Measurements from ENCODE around the gene ARFGEF2.

DNA sequence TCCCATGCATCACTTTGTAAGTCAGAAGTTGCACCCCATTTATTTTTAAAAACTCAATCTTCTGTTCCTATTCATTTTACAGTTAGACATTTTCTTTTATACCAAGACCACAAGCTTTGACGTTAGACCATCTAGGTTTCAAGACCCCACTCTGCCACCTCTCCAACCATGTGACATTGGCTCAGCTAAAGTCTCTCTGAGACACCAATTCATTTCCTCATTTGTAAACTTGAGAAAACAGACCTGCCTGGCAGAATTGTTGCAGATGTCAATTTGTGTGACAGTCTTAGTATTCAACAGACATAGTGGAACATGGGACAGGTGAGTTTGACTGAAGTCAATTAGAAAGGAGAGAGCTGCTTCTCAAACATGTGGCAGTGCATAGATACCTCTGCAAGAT, 69.0 kb downstream of the ARFGEF2 start:
- no peak for TF ChIP-seq POLR2A (IDR thresholded peaks at IDR 0.05; ENCODE audit: low read depth, low read length)
- TF ChIP-seq, protein P1, sequence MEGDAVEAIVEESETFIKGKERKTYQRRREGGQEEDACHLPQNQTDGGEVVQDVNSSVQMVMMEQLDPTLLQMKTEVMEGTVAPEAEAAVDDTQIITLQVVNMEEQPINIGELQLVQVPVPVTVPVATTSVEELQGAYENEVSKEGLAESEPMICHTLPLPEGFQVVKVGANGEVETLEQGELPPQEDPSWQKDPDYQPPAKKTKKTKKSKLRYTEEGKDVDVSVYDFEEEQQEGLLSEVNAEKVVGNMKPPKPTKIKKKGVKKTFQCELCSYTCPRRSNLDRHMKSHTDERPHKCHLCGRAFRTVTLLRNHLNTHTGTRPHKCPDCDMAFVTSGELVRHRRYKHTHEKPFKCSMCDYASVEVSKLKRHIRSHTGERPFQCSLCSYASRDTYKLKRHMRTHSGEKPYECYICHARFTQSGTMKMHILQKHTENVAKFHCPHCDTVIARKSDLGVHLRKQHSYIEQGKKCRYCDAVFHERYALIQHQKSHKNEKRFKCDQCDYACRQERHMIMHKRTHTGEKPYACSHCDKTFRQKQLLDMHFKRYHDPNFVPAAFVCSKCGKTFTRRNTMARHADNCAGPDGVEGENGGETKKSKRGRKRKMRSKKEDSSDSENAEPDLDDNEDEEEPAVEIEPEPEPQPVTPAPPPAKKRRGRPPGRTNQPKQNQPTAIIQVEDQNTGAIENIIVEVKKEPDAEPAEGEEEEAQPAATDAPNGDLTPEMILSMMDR (conservative IDR thresholded peaks at IDR 0.05; ENCODE audit: low read depth, low read length), result no peak
- TF ChIP-seq RAD21 (IDR thresholded peaks at IDR 0.05; ENCODE audit: low read length), result no peak
- no peak for TF ChIP-seq RCOR1 (IDR thresholded peaks at IDR 0.05; ENCODE audit: insufficient replicate concordance, low read length)
- TF ChIP-seq, protein P2, sequence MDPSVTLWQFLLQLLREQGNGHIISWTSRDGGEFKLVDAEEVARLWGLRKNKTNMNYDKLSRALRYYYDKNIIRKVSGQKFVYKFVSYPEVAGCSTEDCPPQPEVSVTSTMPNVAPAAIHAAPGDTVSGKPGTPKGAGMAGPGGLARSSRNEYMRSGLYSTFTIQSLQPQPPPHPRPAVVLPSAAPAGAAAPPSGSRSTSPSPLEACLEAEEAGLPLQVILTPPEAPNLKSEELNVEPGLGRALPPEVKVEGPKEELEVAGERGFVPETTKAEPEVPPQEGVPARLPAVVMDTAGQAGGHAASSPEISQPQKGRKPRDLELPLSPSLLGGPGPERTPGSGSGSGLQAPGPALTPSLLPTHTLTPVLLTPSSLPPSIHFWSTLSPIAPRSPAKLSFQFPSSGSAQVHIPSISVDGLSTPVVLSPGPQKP (IDR thresholded peaks at IDR 0.05; ENCODE audit: borderline replicate concordance, low read depth, low read length), result no peak
- TF ChIP-seq CEBPB (IDR thresholded peaks at IDR 0.05; ENCODE audit: low read depth, low read length), result no peak

Data from IMR-90 (cell line).